ENCODE data around the gene PYGB.

GRCh38 chr20:25229486-25230165 is 18.3 kb upstream of the PYGB start:
- TF ChIP-seq ZNF274 (IDR thresholded peaks at IDR 0.05; ENCODE audit: low read depth, low read length), result no peak
- TF ChIP-seq SUZ12 (IDR thresholded peaks at IDR 0.05; ENCODE audit: extremely low read depth, insufficient read depth, insufficient read length), result no peak

All from NT2/D1 (cell line).